LNCaP clone FGC (cell line): ENCODE data around the gene CACNB2.

ENCODE experiments used
- DNase-seq: peaks from one replicate; pipeline ENCODE4 v3.0.0-alpha.2; 2011; ENCODE audit warnings: low read depth
- H3K4me3 ChIP-seq: 2 replicates; pipeline ENCODE4 v1.5.1; 2011; ENCODE audit warnings: mild to moderate bottlenecking, low read depth, low read length, control low read depth
- CTCF ChIP-seq: IDR thresholded peaks from 2 replicates; pipeline ENCODE4 v1.5.1; 2012; ENCODE audit warnings: mild to moderate bottlenecking; ENCODE audit not compliant: control insufficient read depth, insufficient read depth; ENCODE audit errors: extremely low read depth

The CACNB2 gene

GRCh38 chr10:18523858-18524257 lies 383.6 kb downstream of the CACNB2 start:
- DNase-seq, result no peak
- H3K4me3 ChIP-seq, result no peak overlapping the region
- no peak for TF ChIP-seq CTCF

GRCh38 chr10:18527687-18528086 lies 387.5 kb downstream of the CACNB2 start:
- H3K4me3 ChIP-seq, result no peak overlapping the region
- TF ChIP-seq CTCF, result no peak
- no peak for DNase-seq

DNA sequence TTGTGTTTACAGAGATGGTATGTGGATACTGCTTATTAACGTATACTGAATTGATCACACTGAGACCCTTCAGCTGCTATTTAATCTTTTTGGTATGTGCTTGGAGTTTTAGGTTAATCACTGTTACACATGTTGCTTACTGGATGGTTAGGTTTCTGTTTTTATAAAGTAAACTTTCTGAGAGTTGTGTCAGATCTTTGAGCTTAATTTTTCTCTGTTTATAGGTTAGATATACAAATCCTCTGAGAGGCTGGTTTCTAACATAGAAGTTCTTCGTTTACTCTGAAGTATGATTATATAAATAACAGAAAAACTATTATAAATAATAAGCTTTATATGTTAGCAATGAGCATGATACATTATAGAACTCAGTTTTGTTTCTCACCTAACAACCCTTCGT lies 388.1 kb downstream of the CACNB2 start:
- TF ChIP-seq CTCF, result no peak
- no peak for DNase-seq
- no peak overlapping the region for H3K4me3 ChIP-seq

GRCh38 chr10:18532881-18533535 lies 392.8 kb downstream of the CACNB2 start:
- no peak for DNase-seq
- TF ChIP-seq CTCF, result no peak
- no peak overlapping the region for H3K4me3 ChIP-seq

- H3K4me3 ChIP-seq, result no peak overlapping the region
These were observed 393.7 kb downstream of the CACNB2 start for GRCh38 chr10:18533896-18534295.

GRCh38 chr10:18539335-18539734 lies 399.1 kb downstream of the CACNB2 start:
- no peak for TF ChIP-seq CTCF
- no peak overlapping the region for H3K4me3 ChIP-seq
- no peak for DNase-seq

More at GRCh38 chr10:18533896-18534295, 393.7 kb downstream of the CACNB2 start:
- DNase-seq, result no peak
- no peak for TF ChIP-seq CTCF

DNA sequence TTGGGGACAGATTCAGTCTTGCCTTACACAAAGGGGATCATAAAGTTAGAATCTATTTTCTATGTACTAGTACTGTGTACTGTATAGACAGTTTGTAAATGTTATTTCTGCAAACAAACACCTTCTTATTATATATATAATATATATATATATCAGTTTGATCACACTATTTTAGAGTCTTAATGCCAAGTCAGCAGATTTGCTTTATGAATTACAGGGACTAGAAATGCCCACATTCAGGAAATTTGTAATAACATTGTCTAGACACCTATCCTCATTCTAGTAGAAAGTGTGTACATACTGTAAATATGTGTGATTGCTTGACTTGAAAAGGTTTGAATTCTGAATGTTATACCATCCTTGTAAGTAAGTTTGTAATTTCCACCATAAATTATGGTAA lies 400.0 kb downstream of the CACNB2 start:
- no peak for TF ChIP-seq CTCF
- H3K4me3 ChIP-seq, result no peak overlapping the region
- no peak for DNase-seq
